ENCODE measurements around the gene DNAH17. TPM values are rescaled to one million over a fixed set of nuclear protein-coding genes. Genes with fewer than 3 reads are reported as not detected.

Gene DNAH17
- total RNA-seq, 1 experiment from 2014 or later = 0.69 TPM

GRCh38 chr17:78517421-78517820 is 59.8 kb downstream of the DNAH17 start:
- no peak overlapping the region for H3K27ac ChIP-seq (ENCODE audit: low read depth, low read length)
- RAD21 ChIA-PET (ENCODE audit: low non-redundant PET in 1 of 2, low total read pairs in 2 of 2, uncharacterized antibody in 2 of 2, unreplicated experiment in 2 of 2) = no interaction called here
- no peaks in the 10 kb centered on the region for H3K9me3 ChIP-seq (ENCODE audit: control insufficient read depth in 1 of 2, insufficient read depth in 1 of 2, low read depth in 1 of 2, low read length in 2 of 2)
- BruUV-seq (replicated peaks) = no TSS peak
- DNase-seq (ENCODE audit: low read depth, low spot score) = no peak
- intact Hi-C loops (cut with micrococcal nuclease) = no loop called here
- CTCF ChIA-PET = no interaction called here
- H3K4me2 ChIP-seq (ENCODE audit: low read length) = no peak overlapping the region
- no peak for TF ChIP-seq CTCF (IDR thresholded peaks at IDR 0.05 in 2 of 3, conservative IDR thresholded peaks at IDR 0.05 in 1 of 3; ENCODE audit: borderline replicate concordance in 1 of 3, insufficient read depth in 1 of 3, low read depth in 2 of 3, low read length in 2 of 3)
- TF ChIP-seq SP1 (IDR thresholded peaks at IDR 0.05; ENCODE audit: low read depth) = no peak
- no peak for TF ChIP-seq ELF1 (IDR thresholded peaks at IDR 0.05; ENCODE audit: borderline replicate concordance, low read depth)
- no peak for ATAC-seq
- H4K20me1 ChIP-seq (ENCODE audit: insufficient read depth) = no peaks in the 10 kb centered on the region
- H3K79me2 ChIP-seq (ENCODE audit: insufficient read depth, low read length) = no peaks in the 10 kb centered on the region
- no peaks in the 10 kb centered on the region for H3K9me2 ChIP-seq (ENCODE audit: insufficient read depth)
- no peak overlapping the region for H3K9ac ChIP-seq (ENCODE audit: low read length)
- no peaks in the 10 kb centered on the region for H3K4me1 ChIP-seq (ENCODE audit: control insufficient read depth in 1 of 2, insufficient read depth in 2 of 2, low read length in 2 of 2)
- H3K4me3 ChIP-seq (replicated peaks in 1 of 2; ENCODE audit: low read depth in 1 of 2, low read length in 2 of 2) = no peak overlapping the region
- H3K27me3 ChIP-seq (ENCODE audit: insufficient read depth, low read length) = no peaks in the 10 kb centered on the region
- H3K36me3 ChIP-seq (ENCODE audit: control insufficient read depth in 1 of 2, insufficient read depth in 2 of 2, low read length in 2 of 2) = no peaks in the 10 kb centered on the region
- POLR2A ChIA-PET = no interaction called here
- H2AFZ ChIP-seq (ENCODE audit: low read depth, low read length, poor library complexity, severe bottlenecking) = no peak overlapping the region

GRCh38 chr17:78515480-78515879 is 61.7 kb downstream of the DNAH17 start:
- no peaks in the 10 kb centered on the region for H3K9me2 ChIP-seq (ENCODE audit: insufficient read depth)
- no TSS peak for BruUV-seq (replicated peaks)
- ChIA-PET POLR2A (no interaction called here), CTCF (no interaction called here), RAD21 (ENCODE audit: low non-redundant PET in 1 of 2, low total read pairs in 2 of 2, uncharacterized antibody in 2 of 2, unreplicated experiment in 2 of 2) (interaction anchor here in 1 of 2 experiments (0.7 kb wide), 1 partner anchor 274 kb away, joined by 3 read pairs; no protein-coding TSS in a partner anchor)
- no peaks in the 10 kb centered on the region for H3K9me3 ChIP-seq (ENCODE audit: control insufficient read depth in 1 of 2, insufficient read depth in 1 of 2, low read depth in 1 of 2, low read length in 2 of 2)
- H3K36me3 ChIP-seq (ENCODE audit: control insufficient read depth in 1 of 2, insufficient read depth in 2 of 2, low read length in 2 of 2) = no peaks in the 10 kb centered on the region
- no peaks in the 10 kb centered on the region for H4K20me1 ChIP-seq (ENCODE audit: insufficient read depth)
- no peaks in the 10 kb centered on the region for H3K79me2 ChIP-seq (ENCODE audit: insufficient read depth, low read length)
- no peak overlapping the region for H2AFZ ChIP-seq (ENCODE audit: low read depth, low read length, poor library complexity, severe bottlenecking)
- intact Hi-C loops (cut with micrococcal nuclease) = no loop called here
- no peak overlapping the region for H3K27ac ChIP-seq (ENCODE audit: low read depth, low read length)
- no peak overlapping the region for H3K4me2 ChIP-seq (ENCODE audit: low read length)
- ATAC-seq (no peak), DNase-seq (ENCODE audit: low read depth, low spot score) (no peak)
- H3K9ac ChIP-seq (ENCODE audit: low read length) = no peak overlapping the region
- no peak overlapping the region for H3K4me3 ChIP-seq (replicated peaks in 1 of 2; ENCODE audit: low read depth in 1 of 2, low read length in 2 of 2)
- no peaks in the 10 kb centered on the region for H3K27me3 ChIP-seq (ENCODE audit: insufficient read depth, low read length)
- H3K4me1 ChIP-seq (ENCODE audit: control insufficient read depth in 1 of 2, insufficient read depth in 2 of 2, low read length in 2 of 2) = no peaks in the 10 kb centered on the region
- TF ChIP-seq ZBTB33 (IDR thresholded peaks at IDR 0.05; ENCODE audit: extremely low read depth, insufficient replicate concordance, low read length) = no peak
- TF ChIP-seq EZH2 (IDR thresholded peaks at IDR 0.05) = no peak
- TF ChIP-seq REST (IDR thresholded peaks at IDR 0.05; ENCODE audit: low read depth) = no peak
- TF ChIP-seq RAD21 (IDR thresholded peaks at IDR 0.05; ENCODE audit: low read depth) = no peak
- TF ChIP-seq JUND (IDR thresholded peaks at IDR 0.05) = no peak
- no peak for TF ChIP-seq CTCF (IDR thresholded peaks at IDR 0.05 in 2 of 3, conservative IDR thresholded peaks at IDR 0.05 in 1 of 3; ENCODE audit: borderline replicate concordance in 1 of 3, insufficient read depth in 1 of 3, low read depth in 2 of 3, low read length in 2 of 3)
- TF ChIP-seq EGR1 (IDR thresholded peaks at IDR 0.05; ENCODE audit: low read depth) = no peak

Data from HCT116 (cell line).